K562 (cell line): Measurements from ENCODE around the gene MALAT1. TPM values are rescaled to one million over a fixed set of nuclear protein-coding genes. Genes with fewer than 3 reads are reported as not detected.
A peak's percentile ranks its signal among the peaks of the same experiment; 100 is the strongest.

Experiments used
- DPF2 ChIP-seq: fragments of 450-650 bp; IDR thresholded peaks from 2 replicates; pipeline ENCODE4 v1.6.1; 2016
- FOXA3 ChIP-seq, 2 experiments: fragments of 450-650 bp in 1 of 2; sonication (generic) in 1 of 2; formaldehyde crosslinking; IDR thresholded peaks in 1 of 2; conservative IDR thresholded peaks in 1 of 2; 2 replicates each; pipeline versions ENCODE4 v1.4.0 to v1.8.0; 2020 to 2022; ENCODE audit warnings: mild to moderate bottlenecking in 2 of 2, missing genetic modification reagents in 1 of 2
- NEUROD1 ChIP-seq: fragments of 150-350 bp; IDR thresholded peaks from 2 replicates; pipeline ENCODE4 v1.6.1; 2014; ENCODE audit warnings: borderline replicate concordance, low read length, low read depth; ENCODE audit not compliant: partially characterized antibody
- NFE2L1 ChIP-seq: fragments of 450-650 bp; IDR thresholded peaks from 2 replicates; pipeline ENCODE4 v1.6.1; 2016; ENCODE audit warnings: missing genetic modification characterization, low read depth, mild to moderate bottlenecking, missing compliant biosample characterization, moderate library complexity, borderline replicate concordance
- PYGO2 ChIP-seq: fragments of 450-650 bp; IDR thresholded peaks from 2 replicates; pipeline ENCODE4 v1.6.1; 2016; ENCODE audit warnings: mild to moderate bottlenecking, missing genetic modification characterization, moderate library complexity, missing compliant biosample characterization
- SMARCC2 ChIP-seq: fragments of 450-650 bp; IDR thresholded peaks from 2 replicates; pipeline ENCODE4 v1.6.1; 2017; ENCODE audit warnings: antibody characterized with exemption, moderate library complexity, mild to moderate bottlenecking, low read depth
- TBL1XR1 ChIP-seq, 2 experiments: IDR thresholded peaks; 2 replicates each; pipeline ENCODE4 v1.6.1; 2012; ENCODE audit warnings: improper control_type of control experiment in 2 of 2, low read length in 2 of 2, mild to moderate bottlenecking in 1 of 2
- TEAD4 ChIP-seq, 2 experiments: sonication (generic) in 1 of 2; formaldehyde crosslinking in 1 of 2; IDR thresholded peaks; 2 replicates each; pipeline versions ENCODE4 v1.6.1 to v1.8.0; 2012 to 2022; ENCODE audit warnings: borderline replicate concordance in 1 of 2, inconsistent platforms in 1 of 2, low read length in 1 of 2, mild to moderate bottlenecking in 1 of 2, missing genetic modification reagents in 1 of 2
- ZFPM2 ChIP-seq: fragments of 250-450 bp; sonication (Bioruptor Pico); IDR thresholded peaks from 2 replicates; pipeline ENCODE4 v1.5.1; 2022; ENCODE audit warnings: mild to moderate bottlenecking
- ZNF75A ChIP-seq: fragments of 450-650 bp; formaldehyde crosslinking; IDR thresholded peaks from 2 replicates; pipeline ENCODE4 v1.4.0; 2020; ENCODE audit warnings: mild to moderate bottlenecking
- polyA plus RNA-seq, 8 experiments: library from polyadenylated mRNA; depleted of rRNA in 4 of 8; stranded (reverse) in 5 of 8; unstranded in 3 of 8; fragments of >200 nt; fragmentation: Nextera tagmentation in 2 of 8; fragmentation: Illumina TruSeq in 1 of 8; extraction: Ambion mirVana in 2 of 8; extraction: Trizol in 1 of 8; gene quantifications; 2 replicates each; pipeline versions ENCODE4 v1.2.1 to v1.2.3, GENCODE V29; 2011 to 2014; ENCODE audit warnings: inconsistent platforms in 1 of 8, missing spikeins in 1 of 8
- total RNA-seq, 7 experiments: library from RNA; depleted of rRNA in 6 of 7; stranded (reverse); fragments of >200 nt in 6 of 7; fragmentation: Illumina TruSeq in 2 of 7; extraction: Trizol in 2 of 7; gene quantifications; 2 replicates each; pipeline versions ENCODE4 v1.2.1 to v1.2.3, GENCODE V29; 2011 to 2021; ENCODE audit warnings: low replicate concordance in 1 of 7
- TF ChIP-seq, protein P1 (sequence below): fragments of 450-650 bp; IDR thresholded peaks from 2 replicates; pipeline ENCODE4 v1.6.1; 2016; ENCODE audit warnings: antibody characterized with exemption
- TF ChIP-seq, protein P2 (sequence below), 2 experiments: fragments of 450-650 bp in 1 of 2; sonication (generic) in 1 of 2; formaldehyde crosslinking; conservative IDR thresholded peaks; 2 replicates each; pipeline versions ENCODE4 v1.4.0 to v1.8.1; 2020 to 2022; ENCODE audit warnings: mild to moderate bottlenecking in 1 of 2, missing genetic modification reagents in 1 of 2
- TF ChIP-seq, protein P3 (sequence below), 2 experiments: fragments of 450-650 bp; IDR thresholded peaks; 2 replicates each; pipeline ENCODE4 v1.6.1; 2016; ENCODE audit warnings: mild to moderate bottlenecking in 2 of 2, borderline replicate concordance in 1 of 2, low read depth in 1 of 2, moderate library complexity in 1 of 2
- TF ChIP-seq, protein P4 (sequence below): sonication (generic); formaldehyde crosslinking; IDR thresholded peaks from 2 replicates; pipeline ENCODE4 v1.8.1; 2022; ENCODE audit warnings: missing genetic modification reagents

The MALAT1 gene
- total and polyA plus RNA-seq, 9 of the 15 experiments (the other 6 are each of a cell fraction or from before 2014, with no cell fraction given) = 363 to 8,715 (median 2,351) TPM

DNA sequence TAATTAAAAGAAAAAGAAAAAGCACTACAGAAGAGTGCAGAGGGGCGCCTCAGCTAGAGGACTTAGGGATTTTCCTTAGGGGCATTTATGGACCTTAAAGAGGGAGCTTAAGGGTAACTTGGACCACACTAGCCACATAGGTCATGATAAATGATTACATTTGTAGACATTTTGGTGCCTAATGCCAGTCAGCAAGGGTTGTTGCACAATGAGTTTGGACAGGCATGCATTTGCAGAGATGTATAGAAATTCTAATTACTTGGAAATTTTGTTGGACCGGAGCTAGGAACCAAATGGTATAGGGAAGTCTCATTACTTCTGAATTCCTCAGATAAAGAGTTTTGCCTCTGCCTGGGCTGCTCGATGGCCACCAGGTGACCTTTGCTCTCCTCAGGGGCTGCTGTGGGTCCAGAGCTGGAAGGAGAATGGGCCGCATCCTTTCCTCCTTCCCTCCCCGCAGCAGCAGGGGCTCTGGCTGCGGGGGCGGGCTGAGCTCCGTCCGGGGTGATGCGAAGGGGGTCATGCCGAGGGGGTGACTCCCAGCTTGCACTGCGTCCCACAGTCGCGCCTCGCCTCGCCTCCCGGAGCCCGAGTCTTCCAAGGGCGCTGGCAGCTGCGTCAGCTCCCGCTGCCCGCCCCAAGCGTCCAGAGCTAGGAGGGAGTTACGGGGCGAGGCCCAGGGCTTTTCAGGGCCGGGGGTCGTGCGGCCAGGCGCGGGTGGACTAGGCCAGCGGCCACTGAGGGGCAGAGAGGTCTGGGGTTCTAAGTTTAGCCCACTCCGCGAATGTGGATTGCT is 20.3 kb upstream of the MALAT1 start (continued):
- TF ChIP-seq, protein P1, sequence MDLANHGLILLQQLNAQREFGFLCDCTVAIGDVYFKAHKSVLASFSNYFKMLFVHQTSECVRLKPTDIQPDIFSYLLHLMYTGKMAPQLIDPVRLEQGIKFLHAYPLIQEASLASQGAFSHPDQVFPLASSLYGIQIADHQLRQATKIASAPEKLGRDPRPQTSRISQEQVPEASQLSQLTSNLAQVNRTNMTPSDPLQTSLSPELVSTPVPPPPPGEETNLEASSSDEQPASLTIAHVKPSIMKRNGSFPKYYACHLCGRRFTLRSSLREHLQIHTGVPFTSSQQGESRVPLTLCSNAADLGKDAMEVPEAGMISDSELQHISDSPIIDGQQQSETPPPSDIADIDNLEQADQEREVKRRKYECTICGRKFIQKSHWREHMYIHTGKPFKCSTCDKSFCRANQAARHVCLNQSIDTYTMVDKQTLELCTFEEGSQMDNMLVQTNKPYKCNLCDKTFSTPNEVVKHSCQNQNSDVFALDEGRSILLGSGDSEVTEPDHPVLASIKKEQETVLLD = no peak
- TF ChIP-seq TEAD4 (IDR thresholded peaks at IDR 0.05; ENCODE audit: low read length) = no peak; the same call in 1 of the 2 replicates
- TF ChIP-seq TEAD4 (CRISPR knock-in tag; IDR thresholded peaks at IDR 0.05; ENCODE audit: borderline replicate concordance) = no peak
- 0 out of 4 replicates have a peak, but pooled peaks of 1 of the 2 experiments have one; percentile 18 for TF ChIP-seq TBL1XR1 (IDR thresholded peaks at IDR 0.05; ENCODE audit: low read length in 2 of 2)
- no peak for TF ChIP-seq FOXA3 (CRISPR knock-in tag; conservative IDR thresholded peaks at IDR 0.05 in 1 of 2, IDR thresholded peaks at IDR 0.05 in 1 of 2)
- no peak for TF ChIP-seq PYGO2 (tag)
- TF ChIP-seq, protein P2, sequence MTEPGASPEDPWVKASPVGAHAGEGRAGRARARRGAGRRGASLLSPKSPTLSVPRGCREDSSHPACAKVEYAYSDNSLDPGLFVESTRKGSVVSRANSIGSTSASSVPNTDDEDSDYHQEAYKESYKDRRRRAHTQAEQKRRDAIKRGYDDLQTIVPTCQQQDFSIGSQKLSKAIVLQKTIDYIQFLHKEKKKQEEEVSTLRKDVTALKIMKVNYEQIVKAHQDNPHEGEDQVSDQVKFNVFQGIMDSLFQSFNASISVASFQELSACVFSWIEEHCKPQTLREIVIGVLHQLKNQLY (CRISPR knock-in tag; conservative IDR thresholded peaks at IDR 0.05) = no peak
- TF ChIP-seq ZFPM2 (CRISPR knock-in tag) = no peak
- TF ChIP-seq NFE2L1 = no peak
- TF ChIP-seq DPF2 = peak; percentile 47; the same call in 1 of the 2 replicates
- TF ChIP-seq ZNF75A = no peak
- TF ChIP-seq SMARCC2 = no peak
- TF ChIP-seq, protein P3, sequence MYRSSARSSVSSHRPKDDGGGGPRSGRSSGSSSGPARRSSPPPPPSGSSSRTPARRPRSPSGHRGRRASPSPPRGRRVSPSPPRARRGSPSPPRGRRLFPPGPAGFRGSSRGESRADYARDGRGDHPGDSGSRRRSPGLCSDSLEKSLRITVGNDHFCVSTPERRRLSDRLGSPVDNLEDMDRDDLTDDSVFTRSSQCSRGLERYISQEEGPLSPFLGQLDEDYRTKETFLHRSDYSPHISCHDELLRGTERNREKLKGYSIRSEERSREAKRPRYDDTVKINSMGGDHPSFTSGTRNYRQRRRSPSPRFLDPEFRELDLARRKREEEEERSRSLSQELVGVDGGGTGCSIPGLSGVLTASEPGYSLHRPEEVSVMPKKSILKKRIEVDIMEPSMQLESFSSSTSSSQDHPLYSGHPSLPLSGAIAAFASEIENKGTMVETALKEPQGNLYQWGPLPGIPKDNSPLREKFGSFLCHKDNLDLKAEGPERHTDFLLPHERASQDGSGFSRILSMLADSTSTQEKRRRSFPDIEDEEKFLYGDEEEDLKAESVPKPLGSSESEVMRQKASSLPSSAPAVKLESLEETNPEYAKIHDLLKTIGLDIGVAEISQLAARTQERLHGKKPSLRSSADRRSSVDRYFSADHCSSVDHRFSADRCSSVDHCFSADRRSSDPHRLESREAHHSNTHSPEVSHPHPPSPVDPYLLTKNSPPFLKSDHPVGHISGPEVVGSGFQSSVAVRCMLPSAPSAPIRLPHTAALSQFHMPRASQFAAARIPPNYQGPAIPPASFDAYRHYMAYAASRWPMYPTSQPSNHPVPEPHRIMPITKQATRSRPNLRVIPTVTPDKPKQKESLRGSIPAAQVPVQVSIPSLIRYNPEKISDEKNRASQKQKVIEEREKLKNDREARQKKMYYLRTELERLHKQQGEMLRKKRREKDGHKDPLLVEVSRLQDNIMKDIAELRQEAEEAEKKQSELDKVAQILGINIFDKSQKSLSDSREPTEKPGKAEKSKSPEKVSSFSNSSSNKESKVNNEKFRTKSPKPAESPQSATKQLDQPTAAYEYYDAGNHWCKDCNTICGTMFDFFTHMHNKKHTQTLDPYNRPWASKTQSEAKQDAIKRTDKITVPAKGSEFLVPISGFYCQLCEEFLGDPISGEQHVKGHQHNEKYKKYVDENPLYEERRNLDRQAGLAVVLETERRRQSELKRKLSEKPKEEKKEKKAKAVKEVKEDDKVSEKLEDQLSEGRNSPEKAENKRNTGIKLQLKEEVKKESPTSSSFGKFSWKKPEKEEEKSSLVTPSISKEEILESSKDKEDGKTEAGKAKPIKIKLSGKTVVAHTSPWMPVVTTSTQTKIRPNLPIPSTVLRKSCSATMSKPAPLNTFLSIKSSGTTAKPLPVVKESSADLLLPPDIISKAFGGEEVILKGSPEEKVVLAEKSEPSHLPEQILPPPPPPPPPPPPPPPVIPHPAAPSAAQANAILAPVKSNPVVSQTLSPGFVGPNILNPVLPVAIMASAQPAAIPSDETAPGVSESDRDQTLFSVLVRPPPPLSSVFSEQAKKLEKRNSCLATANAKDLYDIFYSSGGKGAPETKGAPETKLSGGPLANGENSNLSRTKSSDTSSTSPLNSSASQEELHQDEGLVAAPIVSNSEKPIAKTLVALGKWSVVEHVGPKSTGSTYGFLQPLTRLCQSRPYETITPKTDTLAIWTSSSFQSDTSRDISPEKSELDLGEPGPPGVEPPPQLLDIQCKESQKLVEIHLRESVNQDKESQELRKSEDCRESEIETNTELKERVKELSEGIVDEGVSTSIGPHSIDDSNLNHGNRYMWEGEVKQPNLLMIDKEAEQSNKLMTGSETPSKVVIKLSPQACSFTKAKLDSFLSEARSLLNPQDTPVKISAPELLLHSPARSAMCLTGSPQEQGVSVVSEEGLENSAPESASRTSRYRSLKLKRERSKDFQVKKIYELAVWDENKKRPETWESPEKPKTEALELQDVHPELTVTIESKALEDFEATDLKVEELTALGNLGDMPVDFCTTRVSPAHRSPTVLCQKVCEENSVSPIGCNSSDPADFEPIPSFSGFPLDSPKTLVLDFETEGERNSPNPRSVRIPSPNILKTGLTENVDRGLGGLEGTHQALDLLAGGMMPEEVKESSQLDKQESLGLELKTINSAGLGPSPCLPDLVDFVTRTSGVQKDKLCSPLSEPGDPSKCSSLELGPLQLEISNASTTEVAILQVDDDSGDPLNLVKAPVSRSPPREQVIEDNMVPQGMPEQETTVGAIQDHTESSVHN (IDR thresholded peaks at IDR 0.05; ENCODE audit: borderline replicate concordance in 1 of 2, low read depth in 1 of 2) = no peak
- TF ChIP-seq NEUROD1 = peak; percentile 26
- TF ChIP-seq, protein P4, sequence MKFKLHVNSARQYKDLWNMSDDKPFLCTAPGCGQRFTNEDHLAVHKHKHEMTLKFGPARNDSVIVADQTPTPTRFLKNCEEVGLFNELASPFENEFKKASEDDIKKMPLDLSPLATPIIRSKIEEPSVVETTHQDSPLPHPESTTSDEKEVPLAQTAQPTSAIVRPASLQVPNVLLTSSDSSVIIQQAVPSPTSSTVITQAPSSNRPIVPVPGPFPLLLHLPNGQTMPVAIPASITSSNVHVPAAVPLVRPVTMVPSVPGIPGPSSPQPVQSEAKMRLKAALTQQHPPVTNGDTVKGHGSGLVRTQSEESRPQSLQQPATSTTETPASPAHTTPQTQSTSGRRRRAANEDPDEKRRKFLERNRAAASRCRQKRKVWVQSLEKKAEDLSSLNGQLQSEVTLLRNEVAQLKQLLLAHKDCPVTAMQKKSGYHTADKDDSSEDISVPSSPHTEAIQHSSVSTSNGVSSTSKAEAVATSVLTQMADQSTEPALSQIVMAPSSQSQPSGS (CRISPR knock-in tag) = no peak
